Heart right ventricle (tissue), 16 donors: ENCODE results near the gene PKHD1. TPM values are rescaled to one million over a fixed set of nuclear protein-coding genes. Genes with fewer than 3 reads are reported as not detected.

Source experiments
- ATAC-seq, 8 donors: fragments of 200-7000 bp; cut with Tn5 transposase; one replicate each; pipeline ENCODE4 v1.9.1; 2020; ENCODE audit warnings: mild to moderate bottlenecking in 8 of 8, moderate library complexity in 8 of 8, moderate number of reproducible peaks in 1 of 8
- DNase-seq, 2 donors: peaks; one replicate each; pipeline ENCODE4 v3.0.0-alpha.2; 2020
- H3K27ac ChIP-seq, 10 donors: fragments of 200-600 bp; sonication (generic) in 2 of 10; one replicate each; pipeline versions ENCODE4 v1.5.0 to v1.8.0; 2020 to 2022; ENCODE audit warnings: mild to moderate bottlenecking in 3 of 10
- H3K27me3 ChIP-seq, 7 donors: fragments of 200-600 bp; one replicate each; pipeline ENCODE4 v1.8.0; 2021 to 2022; ENCODE audit warnings: mild to moderate bottlenecking in 2 of 7
- H3K36me3 ChIP-seq, 9 donors: fragments of 200-600 bp; sonication (generic) in 1 of 9; one replicate each; pipeline versions ENCODE4 v1.5.0 to v1.8.0; 2020 to 2022; ENCODE audit warnings: mild to moderate bottlenecking in 2 of 9
- H3K4me1 ChIP-seq, 9 donors: fragments of 200-600 bp; sonication (generic) in 1 of 9; one replicate each; pipeline versions ENCODE4 v1.5.0 to v1.8.0; 2020 to 2022; ENCODE audit warnings: mild to moderate bottlenecking in 4 of 9
- H3K4me3 ChIP-seq, 10 donors: fragments of 200-600 bp; sonication (generic) in 2 of 10; one replicate each; pipeline versions ENCODE4 v1.5.0 to v1.8.0; 2020 to 2022; ENCODE audit warnings: mild to moderate bottlenecking in 7 of 10, moderate library complexity in 2 of 10
- H3K9me3 ChIP-seq, 11 donors: fragments of 200-600 bp in 10 of 11; sonication (generic) in 2 of 11; one replicate each; pipeline versions ENCODE4 v1.5.0 to v1.8.0; 2013 to 2022; ENCODE audit warnings: mild to moderate bottlenecking in 2 of 11, control low read depth in 1 of 11, moderate library complexity in 1 of 11
- CTCF ChIP-seq, 9 donors: fragments of 200-600 bp; sonication (generic) in 2 of 9; IDR thresholded peaks; one replicate each; pipeline versions ENCODE4 v1.5.0 to v1.8.0; 2021 to 2022; ENCODE audit warnings: antibody characterized with exemption in 9 of 9, mild to moderate bottlenecking in 5 of 9, moderate library complexity in 1 of 9
- WGBS, 2 donors: extraction: QIAGEN DNeasy Blood & Tissue Kit; methylation state at CpG; one replicate each; pipeline ENCODE4 v1.1.7; 2013; ENCODE audit warnings: inconsistent platforms in 1 of 2; 5-methylcytosine and 5-hydroxymethylcytosine counted together
- intact Hi-C, 10 donors: fragments of 100-400 bp; cut with DNase I; formaldehyde crosslinking; loops; one replicate each; pipeline versions ENCODE4 v1.11.1 to v1.14.2; 2022
- polyA plus RNA-seq, 2 donors: library from polyadenylated mRNA; stranded (reverse); fragments of 200-250 nt; gene quantifications; one replicate each; pipeline ENCODE4 v1.2.3, GENCODE V29; 2013
- total RNA-seq, 10 donors: library from RNA; stranded (reverse); fragmentation: NEBNext Ultra II Directional in 3 of 10; extraction: Animal tissue kit (Norgen Biotek cat#: 25700) in 3 of 10; gene quantifications; one replicate each; pipeline versions ENCODE4 v1.2.1 to v1.2.4, GENCODE V29; 2021 to 2023
- donor health status: Arrhythmogenic right ventricular cardiomyopathy.
- donor health status: ischemic (EF 13 %, LVEDD 7.1; RV severe dilation, severe dysfunction).
- donor health status: healthy with polysubstance abuse.
- donor health status: DM: no; HTN: yes; CAD: no.
- donor health status: DM: no; HTN: no; CAD: no.
- donor health status: ischemic (EF 25% LVEDD 6.9; RV normal size, moderate dysfunction).
- donor health status: ischemic (EF 25% LVEDD 5.7; RV mildly dilated, moderate dysfunction).
- donor health status: healthy.
- donor health status: DM: yes; HTN: yes; CAD: no.
- donor health status: Ischemic cardiomyopathy.
- donor health status: ischemic (EF 35%, LVEDD 5.7; RV mildly dilated, moderate dysfunction).
- donor health status: nonischemic (EF 11% LVEDD 7.7; RV severe dilation, severe dysfunction).
- donor health status: DM: yes; HTN: yes; CAD: no.
- donor health status: PGD.
- donor health status: ischemic (EF 29% LVEDD 5.4; RV normal size, mild dysfunction).
- donor health status: nonischemic (EF 23%, LVEDD 6.1; RV moderate dilation, normal function).

The PKHD1 gene
- total and polyA plus RNA-seq, 12 donors = under 0.01 to 0.07 (median 0.02) TPM; not detected in 7

- 23 to 40% methylated on average over 2 of the region's 2 CpGs for WGBS, 2 donors
- TF ChIP-seq CTCF (IDR thresholded peaks at IDR 0.05) = no peak
- Histone ChIP-seq H3K36me3 (no peaks in the 10 kb centered on the region), H3K27ac (no peak overlapping the region), H3K4me1 (no peaks in the 10 kb centered on the region), H3K27me3 (peaks cover 0 to 7% (median 0%) of the 10 kb centered on the region in 7 donors), H3K9me3 (no peaks in the 10 kb centered on the region), H3K4me3 (no peak overlapping the region)
- intact Hi-C loops = no loop called here
- ATAC-seq (no peak), DNase-seq (no peak)
Measured at GRCh38 chr6:51866867-51867266, 220.5 kb downstream of the PKHD1 start.

GRCh38 chr6:51865996-51866395 lies 221.4 kb downstream of the PKHD1 start:
- Histone ChIP-seq H3K27me3 (peaks cover 0 to 7% (median 0%) of the 10 kb centered on the region in 7 donors), H3K27ac (no peak overlapping the region), H3K4me3 (no peak overlapping the region), H3K36me3 (no peaks in the 10 kb centered on the region), H3K4me1 (no peaks in the 10 kb centered on the region), H3K9me3 (no peaks in the 10 kb centered on the region)
- TF ChIP-seq CTCF (IDR thresholded peaks at IDR 0.05) = no peak
- ATAC-seq (no peak), DNase-seq (no peak)
- intact Hi-C loops = no loop called here
- WGBS, 2 donors = 63 to 71% methylated on average over 1 of the region's 1 CpG

- Histone ChIP-seq H3K36me3 (no peaks in the 10 kb centered on the region), H3K4me3 (no peak overlapping the region), H3K27ac (no peak overlapping the region), H3K27me3 (peaks cover 0 to 7% (median 0%) of the 10 kb centered on the region in 7 donors), H3K4me1 (no peaks in the 10 kb centered on the region), H3K9me3 (no peaks in the 10 kb centered on the region)
- intact Hi-C loops = no loop called here
- WGBS, 2 donors = 67 to 74% methylated on average over 2 of the region's 2 CpGs
- ATAC-seq = no peak
- no peak for DNase-seq
- TF ChIP-seq CTCF (IDR thresholded peaks at IDR 0.05) = no peak
Measured at GRCh38 chr6:51865176-51865575, 222.2 kb downstream of the PKHD1 start.

- Histone ChIP-seq H3K4me3 (no peak overlapping the region), H3K9me3 (peaks cover 0 to 5% (median 0%) of the 10 kb centered on the region in 11 donors), H3K36me3 (no peaks in the 10 kb centered on the region), H3K27me3 (peaks cover 0 to 22% (median 10%) of the 10 kb centered on the region in 7 donors), H3K27ac (no peak overlapping the region), H3K4me1 (no peaks in the 10 kb centered on the region)
- intact Hi-C loops = loop anchor here in 6 of 10 donors (10.0 kb wide), 2 partner anchors 108 to 168 kb away; no protein-coding TSS in a partner anchor
- ATAC-seq = no peak
- WGBS, 2 donors = 82 to 87% methylated on average over 2 of the region's 2 CpGs
- DNase-seq = no peak
- no peak for TF ChIP-seq CTCF (IDR thresholded peaks at IDR 0.05)
Measured at GRCh38 chr6:51857134-51857533, 230.3 kb downstream of the PKHD1 start.
